Measurements from ENCODE around the gene DHRSX. TPM values are rescaled to one million over a fixed set of nuclear protein-coding genes. Genes with fewer than 3 reads are reported as not detected.
A peak's percentile ranks its signal among the peaks of the same experiment; 100 is the strongest.

DHRSX gene
- total and polyA plus RNA-seq, 10 of the 15 experiments (the other 5 are each of a cell fraction or from before 2014, with no cell fraction given), result 1.7 to 39.5 (median 16.5) TPM

- no peaks in the 10 kb centered on the region for H3K79me2 ChIP-seq (ENCODE audit: control insufficient read depth, insufficient read depth, low read length)
- no TSS peak for BruUV-seq (replicated peaks)
- no peaks in the 10 kb centered on the region for H3K27me3 ChIP-seq (replicated peaks in 1 of 2; ENCODE audit: control insufficient read depth in 2 of 2, insufficient read depth in 2 of 2, low read length in 1 of 2)
- intact Hi-C loops (cut with micrococcal nuclease; ENCODE audit: unreplicated experiment) (loop anchor here (5.0 kb wide), 1 partner anchor 148 kb away; no protein-coding TSS in a partner anchor), in situ Hi-C loops (cut with MboI) (no loop called here)
- FAIRE-seq (peak; percentile 89), ATAC-seq (peak; percentile 82), DNase-seq (ENCODE audit: low read depth, low spot score) (peak; percentile 63)
- peak overlapping the region; percentile 71; the same call in 1 of the 2 replicates for H3K4me3 ChIP-seq
- no peaks in the 10 kb centered on the region for H3K4me1 ChIP-seq (ENCODE audit: control insufficient read depth, insufficient read depth, low read length)
- peaks cover 10% of the 10 kb centered on the region; the same call in 2 of the 3 replicates for H3K9me3 ChIP-seq (replicated peaks; ENCODE audit: control insufficient read depth, insufficient read depth, low read length)
- WGBS (ENCODE audit: insufficient coverage, insufficient replicate concordance, low lambda C conversion rate, missing lambda C conversion rate), result 3% methylated on average over 27 of the region's 27 CpGs
- no peaks in the 10 kb centered on the region for H3K36me3 ChIP-seq (ENCODE audit: control insufficient read depth in 2 of 2, insufficient read depth in 2 of 2, low read length in 1 of 2)
- H3K9ac ChIP-seq (ENCODE audit: control insufficient read depth, insufficient read depth, low read length), result peak overlapping the region; percentile 44
- H4K20me1 ChIP-seq (ENCODE audit: control insufficient read depth, insufficient read depth), result no peaks in the 10 kb centered on the region
- H3K27ac ChIP-seq (ENCODE audit: control insufficient read depth, insufficient read depth), result peak overlapping the region; percentile 65
- SMC1A ChIA-PET (ENCODE audit: uncharacterized antibody, unreplicated experiment), result no interaction called here
- peak overlapping the region; percentile 89 for H3K4me2 ChIP-seq (ENCODE audit: control insufficient read depth, insufficient read depth)
- CTCF ChIA-PET, result no interaction called here
- POLR2A ChIA-PET, result no interaction called here
- RAD21 ChIA-PET (ENCODE audit: unreplicated experiment), result no interaction called here
- peak overlapping the region; percentile 99 for H2AFZ ChIP-seq (ENCODE audit: control insufficient read depth, low read depth, low read length)
- TF ChIP-seq POU2F2 (IDR thresholded peaks at IDR 0.05; ENCODE audit: borderline replicate concordance, low read depth, low read length) (peak; percentile 96; the same call in 2 of the 3 replicates), HCFC1 (IDR thresholded peaks at IDR 0.05; ENCODE audit: low read length) (peak; percentile 77), TCF12 (IDR thresholded peaks at IDR 0.05; ENCODE audit: low read depth, low read length) (peak; percentile 46; the same call in 1 of the 2 replicates), SRF (IDR thresholded peaks at IDR 0.05; ENCODE audit: low read depth in 2 of 2, low read length in 2 of 2) (no peak), PRDM15 (CRISPR knock-in tag; IDR thresholded peaks at IDR 0.05) (no peak), NR2C1 (IDR thresholded peaks at IDR 0.05) (peak; percentile 65), TCF3 (IDR thresholded peaks at IDR 0.05; ENCODE audit: borderline replicate concordance, insufficient read depth, low read depth, low read length) (0 out of 2 replicates have a peak, but pooled peaks have one; percentile 21), ZBTB40 (IDR thresholded peaks at IDR 0.05; ENCODE audit: borderline replicate concordance) (peak; percentile 73), CREM (IDR thresholded peaks at IDR 0.05; ENCODE audit: low read depth) (peak; percentile 62; the same call in 1 of the 2 replicates), TARDBP (IDR thresholded peaks at IDR 0.05; ENCODE audit: borderline replicate concordance) (0 out of 2 replicates have a peak, but pooled peaks have one; percentile 66), TAF1 (IDR thresholded peaks at IDR 0.05; ENCODE audit: borderline replicate concordance, low read depth, low read length) (peak; percentile 84; the same call in 1 of the 2 replicates), SIX5 (IDR thresholded peaks at IDR 0.05; ENCODE audit: low read depth, low read length, severe bottlenecking) (peak; percentile 75)
Observed at GRCh38 chrX:2325076-2325784, 175.5 kb downstream of the DHRSX start.
